ENCODE results near the gene STK4. TPM values are rescaled to one million over a fixed set of nuclear protein-coding genes. Genes with fewer than 3 reads are reported as not detected.

The STK4 gene
- total RNA-seq, 1 experiment from 2014 or later = 52.7 TPM

DNA sequence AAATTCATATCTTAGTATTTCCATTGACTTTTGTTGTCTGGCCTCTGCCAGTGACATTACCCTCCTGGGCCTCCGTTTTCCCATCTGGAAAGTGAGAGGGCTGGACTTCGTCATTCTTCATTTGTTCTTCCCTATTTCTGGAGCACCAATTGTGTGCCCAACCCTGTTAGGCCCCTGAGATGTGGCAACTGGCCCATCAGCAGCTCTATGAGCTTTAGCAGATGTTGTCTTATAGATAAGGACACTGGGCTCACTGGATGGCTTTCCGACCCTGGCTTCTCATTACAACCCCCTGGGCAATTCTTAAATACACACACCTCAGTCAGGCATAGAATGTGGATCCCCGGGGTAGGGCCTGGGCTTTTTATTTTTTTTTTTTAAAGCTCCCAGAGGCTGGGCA lies 41.8 kb upstream of the STK4 start:
- ChIA-PET POLR2A (ENCODE audit: low non-redundant PET) (no interaction called here), CTCF (no interaction called here)
- H3K4me1 ChIP-seq (ENCODE audit: insufficient read depth, low read length, poor library complexity, severe bottlenecking) = no peaks in the 10 kb centered on the region
- H3K4me3 ChIP-seq (ENCODE audit: low read depth, low read length, poor library complexity, severe bottlenecking) = no peak overlapping the region
- TF ChIP-seq, protein P1, sequence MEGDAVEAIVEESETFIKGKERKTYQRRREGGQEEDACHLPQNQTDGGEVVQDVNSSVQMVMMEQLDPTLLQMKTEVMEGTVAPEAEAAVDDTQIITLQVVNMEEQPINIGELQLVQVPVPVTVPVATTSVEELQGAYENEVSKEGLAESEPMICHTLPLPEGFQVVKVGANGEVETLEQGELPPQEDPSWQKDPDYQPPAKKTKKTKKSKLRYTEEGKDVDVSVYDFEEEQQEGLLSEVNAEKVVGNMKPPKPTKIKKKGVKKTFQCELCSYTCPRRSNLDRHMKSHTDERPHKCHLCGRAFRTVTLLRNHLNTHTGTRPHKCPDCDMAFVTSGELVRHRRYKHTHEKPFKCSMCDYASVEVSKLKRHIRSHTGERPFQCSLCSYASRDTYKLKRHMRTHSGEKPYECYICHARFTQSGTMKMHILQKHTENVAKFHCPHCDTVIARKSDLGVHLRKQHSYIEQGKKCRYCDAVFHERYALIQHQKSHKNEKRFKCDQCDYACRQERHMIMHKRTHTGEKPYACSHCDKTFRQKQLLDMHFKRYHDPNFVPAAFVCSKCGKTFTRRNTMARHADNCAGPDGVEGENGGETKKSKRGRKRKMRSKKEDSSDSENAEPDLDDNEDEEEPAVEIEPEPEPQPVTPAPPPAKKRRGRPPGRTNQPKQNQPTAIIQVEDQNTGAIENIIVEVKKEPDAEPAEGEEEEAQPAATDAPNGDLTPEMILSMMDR (conservative IDR thresholded peaks at IDR 0.05; ENCODE audit: low read depth, low read length) = no peak
- TF ChIP-seq EZH2 (IDR thresholded peaks at IDR 0.05; ENCODE audit: borderline replicate concordance, low read depth, low read length, poor library complexity, severe bottlenecking) = no peak
- DNase-seq (ENCODE audit: low spot score) = no peak
- H3K9me3 ChIP-seq (ENCODE audit: low read depth, low read length, poor library complexity, severe bottlenecking) = no peaks in the 10 kb centered on the region
- H3K27ac ChIP-seq (ENCODE audit: low read depth, low read length, poor library complexity, severe bottlenecking) = no peak overlapping the region
- peaks cover 10% of the 10 kb centered on the region for H3K36me3 ChIP-seq (ENCODE audit: insufficient read depth, low read length, poor library complexity, severe bottlenecking)
- H3K27me3 ChIP-seq (replicated peaks; ENCODE audit: insufficient read depth, low read depth, low read length, poor library complexity) = no peaks in the 10 kb centered on the region
- intact Hi-C loops (cut with micrococcal nuclease; ENCODE audit: unreplicated experiment) = no loop called here
- no TSS peak for BruUV-seq (replicated peaks)

DNA sequence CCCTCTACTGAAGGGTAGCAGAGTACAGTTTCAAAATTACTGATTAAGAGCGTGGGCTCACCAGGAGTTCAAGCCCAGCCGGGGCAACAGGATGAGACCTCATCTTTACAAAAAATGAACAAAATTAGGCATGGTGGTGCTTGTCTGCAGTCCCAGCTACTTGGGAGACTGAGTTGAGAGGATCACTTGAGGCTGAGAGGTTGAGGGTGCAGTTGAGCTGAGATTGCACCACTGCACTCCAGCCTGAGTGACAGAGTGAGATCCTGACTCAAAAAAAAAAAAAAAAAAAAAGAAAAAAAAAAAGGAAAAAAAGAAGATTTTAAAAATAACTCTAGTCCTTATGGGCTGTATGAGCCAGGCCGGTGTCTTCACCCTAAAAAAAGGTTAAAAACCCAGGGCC lies 37.7 kb upstream of the STK4 start:
- BruUV-seq (replicated peaks) = no TSS peak
- no peak for DNase-seq (ENCODE audit: low spot score)
- no peaks in the 10 kb centered on the region for H3K4me1 ChIP-seq (ENCODE audit: insufficient read depth, low read length, poor library complexity, severe bottlenecking)
- no peak overlapping the region for H3K27ac ChIP-seq (ENCODE audit: low read depth, low read length, poor library complexity, severe bottlenecking)
- H3K27me3 ChIP-seq (replicated peaks; ENCODE audit: insufficient read depth, low read depth, low read length, poor library complexity) = no peaks in the 10 kb centered on the region
- no peaks in the 10 kb centered on the region for H3K9me3 ChIP-seq (ENCODE audit: low read depth, low read length, poor library complexity, severe bottlenecking)
- intact Hi-C loops (cut with micrococcal nuclease; ENCODE audit: unreplicated experiment) = no loop called here
- TF ChIP-seq, protein P1 (conservative IDR thresholded peaks at IDR 0.05; ENCODE audit: low read depth, low read length) = no peak
- TF ChIP-seq EZH2 (IDR thresholded peaks at IDR 0.05; ENCODE audit: borderline replicate concordance, low read depth, low read length, poor library complexity, severe bottlenecking) = no peak
- POLR2A ChIA-PET (ENCODE audit: low non-redundant PET) = no interaction called here
- peaks cover 11% of the 10 kb centered on the region for H3K36me3 ChIP-seq (ENCODE audit: insufficient read depth, low read length, poor library complexity, severe bottlenecking)
- CTCF ChIA-PET = no interaction called here
- H3K4me3 ChIP-seq (ENCODE audit: low read depth, low read length, poor library complexity, severe bottlenecking) = no peak overlapping the region

DNA sequence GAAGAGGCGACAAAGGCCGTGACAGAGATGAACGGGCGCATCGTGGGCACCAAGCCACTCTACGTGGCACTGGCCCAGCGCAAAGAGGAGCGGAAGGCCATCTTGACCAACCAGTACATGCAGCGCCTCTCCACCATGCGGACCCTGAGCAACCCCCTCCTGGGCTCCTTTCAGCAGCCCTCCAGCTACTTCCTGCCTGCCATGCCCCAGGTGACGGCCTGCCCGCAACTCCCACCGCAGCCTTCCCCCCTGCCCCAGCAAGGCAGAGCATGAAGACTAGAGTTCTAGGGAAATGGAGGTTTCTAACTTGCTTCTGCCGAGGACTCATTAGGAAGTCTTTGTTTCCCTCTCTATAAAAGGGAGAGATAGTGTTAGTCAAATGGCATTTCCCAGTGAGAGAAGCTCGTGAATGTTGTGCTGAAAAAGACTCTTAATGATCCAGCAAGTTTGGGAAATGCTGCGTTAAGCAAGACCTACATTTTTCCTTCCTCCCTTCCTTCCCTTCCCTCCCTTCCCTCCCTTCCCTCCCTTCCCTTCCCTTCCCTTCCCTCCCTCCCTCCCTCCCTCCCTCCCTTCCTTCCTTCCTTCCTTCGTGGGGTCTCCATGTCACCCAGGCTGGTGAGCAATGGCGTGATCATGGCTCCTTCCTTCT lies 35.7 kb upstream of the STK4 start:
- BruUV-seq (replicated peaks) = no TSS peak
- Histone ChIP-seq H3K36me3 (ENCODE audit: insufficient read depth, low read length, poor library complexity, severe bottlenecking) (peaks cover 13% of the 10 kb centered on the region), H3K9me3 (ENCODE audit: low read depth, low read length, poor library complexity, severe bottlenecking) (no peaks in the 10 kb centered on the region), H3K4me3 (ENCODE audit: low read depth, low read length, poor library complexity, severe bottlenecking) (no peak overlapping the region), H3K4me1 (ENCODE audit: insufficient read depth, low read length, poor library complexity, severe bottlenecking) (no peaks in the 10 kb centered on the region), H3K27ac (ENCODE audit: low read depth, low read length, poor library complexity, severe bottlenecking) (no peak overlapping the region), H3K27me3 (replicated peaks; ENCODE audit: insufficient read depth, low read depth, low read length, poor library complexity) (no peaks in the 10 kb centered on the region)
- DNase-seq (ENCODE audit: low spot score) = no peak
- TF ChIP-seq, protein P1 (conservative IDR thresholded peaks at IDR 0.05; ENCODE audit: low read depth, low read length) = no peak
- TF ChIP-seq EZH2 (IDR thresholded peaks at IDR 0.05; ENCODE audit: borderline replicate concordance, low read depth, low read length, poor library complexity, severe bottlenecking) = no peak
- POLR2A ChIA-PET (ENCODE audit: low non-redundant PET) = no interaction called here
- intact Hi-C loops (cut with micrococcal nuclease; ENCODE audit: unreplicated experiment) = no loop called here
- CTCF ChIA-PET = no interaction called here
